H1 (cell line): ENCODE data around the gene C3orf18. TPM values are rescaled to one million over a fixed set of nuclear protein-coding genes. Genes with fewer than 3 reads are reported as not detected.
A peak's percentile ranks its signal among the peaks of the same experiment; 100 is the strongest.

Source experiments
- CTCF ChIA-PET: fragments of 300-600 bp; sonication (Branson Sonifier 250); formaldehyde crosslinking; loops from one replicate; lab custom pipeline; 2021; ENCODE audit not compliant: partially characterized antibody; lab: Charles Lee
- POLR2A ChIA-PET: fragments of 300-600 bp; sonication (Branson Sonifier 250); formaldehyde crosslinking; loops from one replicate; lab custom pipeline; 2021; ENCODE audit warnings: inconsistent platforms; ENCODE audit not compliant: partially characterized antibody; lab: Charles Lee
- DNase-seq, 2 experiments: peaks; one replicate each; pipeline versions ENCODE4 v3.0.0 to v3.0.0-alpha.2; 2010 to 2022; ENCODE audit warnings: low spot score in 2 of 2, low read depth in 1 of 2, mixed read lengths in 1 of 2
- FAIRE-seq: peaks from 2 replicates; lab custom pipeline; 2011; peaks lifted over from hg19 to GRCh38; lab: Jason Lieb, UNC
- H2AFZ ChIP-seq: 2 replicates; pipeline ENCODE4 v1.8.1; 2012; ENCODE audit warnings: low read length, inconsistent platforms
- H2AK5ac ChIP-seq: 2 replicates; pipeline ENCODE4 v1.6.1; 2013; ENCODE audit warnings: low read depth, low read length
- H2BK120ac ChIP-seq: replicated peaks from 2 replicates; pipeline ENCODE3; 2013; ENCODE audit warnings: low read depth, low read length, inconsistent platforms
- H2BK12ac ChIP-seq: 2 replicates; pipeline ENCODE4 v1.6.1; 2013; ENCODE audit warnings: low read depth, low read length
- H2BK15ac ChIP-seq: 2 replicates; pipeline ENCODE4 v1.6.1; 2013; ENCODE audit warnings: low read length
- H2BK20ac ChIP-seq: 2 replicates; pipeline ENCODE4 v1.6.1; 2013; ENCODE audit warnings: low read length
- H2BK5ac ChIP-seq: 2 replicates; pipeline ENCODE4 v1.6.1; 2013; ENCODE audit warnings: low read depth, low read length
- H3K14ac ChIP-seq: 2 replicates; pipeline ENCODE4 v1.6.1; 2013; ENCODE audit warnings: inconsistent platforms; ENCODE audit not compliant: insufficient read length
- H3K18ac ChIP-seq: 2 replicates; pipeline ENCODE4 v1.6.1; 2013; ENCODE audit warnings: low read length; ENCODE audit errors: extremely low read depth
- H3K23ac ChIP-seq: 2 replicates; pipeline ENCODE4 v1.6.1; 2013; ENCODE audit warnings: inconsistent platforms; ENCODE audit not compliant: insufficient read length
- H3K23me2 ChIP-seq: 2 replicates; pipeline ENCODE4 v1.6.1; 2013; ENCODE audit warnings: low read depth, low read length
- H3K27ac ChIP-seq: 2 replicates; pipeline ENCODE4 v1.6.1; 2011; ENCODE audit warnings: low read depth, low read length, inconsistent platforms
- H3K27me3 ChIP-seq, 4 experiments: replicated peaks in 1 of 4; 1 replicate in 1 of 4; 2 replicates in 3 of 4; pipeline versions ENCODE4 v1.6.1 to v1.8.1; 2011 to 2013; ENCODE audit warnings: low read length in 3 of 4, mild to moderate bottlenecking in 3 of 4, inconsistent platforms in 2 of 4, mixed read lengths in 2 of 4, moderate library complexity in 1 of 4; ENCODE audit not compliant: control insufficient read depth in 3 of 4, insufficient read depth in 3 of 4; ENCODE audit errors: extremely low read depth in 1 of 4
- H3K36me3 ChIP-seq, 4 experiments: 2 replicates each; pipeline versions ENCODE4 v1.6.1 to v1.8.1; 2011 to 2013; ENCODE audit warnings: mild to moderate bottlenecking in 4 of 4, low read length in 3 of 4, moderate library complexity in 2 of 4, control low read depth in 1 of 4, inconsistent platforms in 1 of 4; ENCODE audit not compliant: insufficient read depth in 4 of 4, control insufficient read depth in 2 of 4
- H3K4ac ChIP-seq: replicated peaks from 2 replicates; pipeline ENCODE3; 2013; ENCODE audit warnings: low read length, low read depth, mixed read lengths, inconsistent platforms; ENCODE audit not compliant: insufficient read length
- H3K4me1 ChIP-seq, 4 experiments: replicated peaks in 1 of 4; 1 replicate in 1 of 4; 2 replicates in 3 of 4; pipeline versions ENCODE4 v1.6.1 to v1.8.1; 2011 to 2013; ENCODE audit warnings: low read length in 3 of 4, inconsistent platforms in 2 of 4, mixed read lengths in 1 of 4; ENCODE audit not compliant: insufficient read depth in 4 of 4, control insufficient read depth in 3 of 4
- H3K4me2 ChIP-seq, 2 experiments: 2 replicates each; pipeline versions ENCODE4 v1.6.1 to v1.8.1; 2011 to 2013; ENCODE audit warnings: low read depth in 2 of 2, low read length in 2 of 2, control low read depth in 1 of 2, inconsistent platforms in 1 of 2, mild to moderate bottlenecking in 1 of 2; ENCODE audit not compliant: insufficient read depth in 1 of 2
- H3K4me3 ChIP-seq, 4 experiments: fragments of 200-600, 300-600 bp in 1 of 4; sonication (generic), shearing (Covaris generic), sonication (Bioruptor Twin) in 1 of 4; 2 replicates each; pipeline versions ENCODE4 v1.5.1 to v1.8.1; 2011 to 2016; ENCODE audit warnings: low read length in 4 of 4, low read depth in 3 of 4, control low read depth in 2 of 4, inconsistent platforms in 2 of 4, mild to moderate bottlenecking in 2 of 4, mixed read lengths in 1 of 4, moderate library complexity in 1 of 4; ENCODE audit not compliant: insufficient read depth in 2 of 4; ENCODE audit errors: extremely low read depth in 1 of 4
- H3K56ac ChIP-seq: replicated peaks from 2 replicates; pipeline ENCODE3; 2013; ENCODE audit warnings: low read depth, mild to moderate bottlenecking, mixed read lengths, low read length, inconsistent platforms; ENCODE audit not compliant: insufficient read length
- H3K79me1 ChIP-seq: 2 replicates; pipeline ENCODE4 v1.6.1; 2013; ENCODE audit warnings: low read depth, low read length, control low read depth
- H3K79me2 ChIP-seq, 2 experiments: 2 replicates each; pipeline versions ENCODE4 v1.6.1 to v1.8.1; 2012 to 2013; ENCODE audit warnings: low read length in 2 of 2, mild to moderate bottlenecking in 2 of 2, inconsistent platforms in 1 of 2; ENCODE audit not compliant: insufficient read depth in 2 of 2, control insufficient read depth in 1 of 2
- H3K9ac ChIP-seq, 4 experiments: replicated peaks in 1 of 4; 1 replicate in 1 of 4; 2 replicates in 3 of 4; pipeline versions ENCODE4 v1.6.1 to v1.8.1; 2011 to 2013; ENCODE audit warnings: low read depth in 3 of 4, low read length in 3 of 4, control low read depth in 2 of 4, mild to moderate bottlenecking in 2 of 4, moderate library complexity in 2 of 4, inconsistent platforms in 1 of 4; ENCODE audit errors: extremely low read depth in 1 of 4
- H3K9me3 ChIP-seq, 2 experiments: 2 replicates each; pipeline versions ENCODE4 v1.6.1 to v1.8.1; 2012 to 2013; ENCODE audit warnings: mild to moderate bottlenecking in 2 of 2, moderate library complexity in 2 of 2, control low read depth in 1 of 2, inconsistent platforms in 1 of 2, low read depth in 1 of 2, low read length in 1 of 2, mixed read lengths in 1 of 2; ENCODE audit not compliant: insufficient read depth in 2 of 2
- H4K20me1 ChIP-seq, 2 experiments: replicated peaks in 1 of 2; 2 replicates each; pipeline versions ENCODE3 to v1.8.1; 2011 to 2013; ENCODE audit warnings: inconsistent platforms in 2 of 2, low read length in 2 of 2, mild to moderate bottlenecking in 1 of 2; ENCODE audit not compliant: insufficient read depth in 2 of 2, control insufficient read depth in 1 of 2
- H4K5ac ChIP-seq: 2 replicates; pipeline ENCODE4 v1.6.1; 2013; ENCODE audit warnings: low read length, low read depth, mixed read lengths, inconsistent platforms; ENCODE audit not compliant: insufficient read length
- H4K8ac ChIP-seq: 2 replicates; pipeline ENCODE4 v1.8.0; 2013; ENCODE audit warnings: mild to moderate bottlenecking, moderate library complexity, low read length, inconsistent platforms; ENCODE audit not compliant: insufficient read depth; ENCODE audit errors: extremely low read depth
- H4K91ac ChIP-seq: replicated peaks from 2 replicates; pipeline ENCODE3; 2013; ENCODE audit warnings: low read length, mixed read lengths, inconsistent platforms; ENCODE audit not compliant: insufficient read length
- EZH2 ChIP-seq: fragments of 200-600 bp; sonication (generic); IDR thresholded peaks from 2 replicates; pipeline ENCODE4 v1.7.1; 2012; ENCODE audit warnings: low read depth, mild to moderate bottlenecking, moderate library complexity, low read length, inconsistent platforms; ENCODE audit not compliant: severe bottlenecking
- KDM4A ChIP-seq: IDR thresholded peaks from one replicate; pipeline ENCODE4 v1.7.1; 2012; ENCODE audit warnings: low read depth, mild to moderate bottlenecking, moderate library complexity, low read length, inconsistent platforms; ENCODE audit not compliant: severe bottlenecking
- POU5F1 ChIP-seq: IDR thresholded peaks from 2 replicates; pipeline ENCODE4 v1.6.1; 2011; ENCODE audit warnings: low read depth, mild to moderate bottlenecking, low read length, moderate library complexity
- SIX5 ChIP-seq: IDR thresholded peaks from 2 replicates; pipeline ENCODE4 v1.6.1; 2011; ENCODE audit warnings: mild to moderate bottlenecking, low read depth, low read length
- WGBS, 2 experiments: shearing (Covaris generic) in 1 of 2; methylation state at CpG; one replicate each; pipeline versions ENCODE4 v1.1.6 to v1.1.7; 2013 to 2015; ENCODE audit warnings: low lambda C conversion rate in 2 of 2, mixed read lengths in 2 of 2, inconsistent platforms in 1 of 2, low coverage in 1 of 2, missing lambda C conversion rate in 1 of 2; ENCODE audit not compliant: insufficient replicate concordance in 2 of 2, insufficient coverage in 1 of 2, insufficient read length in 1 of 2; ENCODE audit errors: extremely low coverage in 1 of 2, missing lambda C conversion rate in 1 of 2; 5-methylcytosine and 5-hydroxymethylcytosine counted together
- polyA plus RNA-seq, 7 experiments: library from polyadenylated mRNA; depleted of rRNA in 3 of 7; stranded (reverse) in 5 of 7; unstranded in 2 of 7; fragments of >200 nt in 5 of 7; fragments of 200-250 nt in 2 of 7; gene quantifications; 1 replicate in 5 of 7; 2 replicates in 1 of 7; 4 replicates in 1 of 7; pipeline versions ENCODE4 v1.2.1 to v1.2.3, GENCODE V29; 2011 to 2013; ENCODE audit warnings: missing spikeins in 2 of 7, mixed read lengths in 2 of 7
- total RNA-seq: library from RNA; stranded (reverse); fragmentation: NEBNext Ultra II Directional; extraction: Animal tissue kit (Norgen Biotek cat#: 25700); gene quantifications from 2 replicates; pipeline ENCODE4 v1.2.1, GENCODE V29; 2021

Gene C3orf18
- total and polyA plus RNA-seq, 2 of the 8 experiments (the other 6 are each of a cell fraction or from before 2014, with no cell fraction given) = 7.5 to 15.0 TPM

- Histone ChIP-seq H3K36me3 (no peaks in the 10 kb centered on the region), H2BK120ac (no peak overlapping the region), H3K14ac (no peak overlapping the region), H3K27ac (no peak overlapping the region), H3K79me2 (no peaks in the 10 kb centered on the region), H3K9me3 (no peaks in the 10 kb centered on the region), H3K4me1 (peaks cover 2 to 18% (median 9%) of the 10 kb centered on the region in 4 experiments), H3K56ac (no peak overlapping the region), H2AK5ac (0 out of 2 replicates have a peak overlapping the region, but pooled peaks have one; percentile 5), H4K91ac (peak overlapping the region; percentile 32), H3K9ac (no peak overlapping the region), H3K4me2 (no peak overlapping the region), H2AFZ (no peak overlapping the region), H2BK5ac (no peak overlapping the region; the same call in 1 of the 2 replicates), H4K20me1 (no peaks in the 10 kb centered on the region), H3K18ac (peak overlapping the region; percentile 78), H3K23me2 (peaks cover 1% of the 10 kb centered on the region; the same call in 1 of the 2 replicates), H4K8ac (no peak overlapping the region), H3K79me1 (no peaks in the 10 kb centered on the region), H3K27me3 (peaks cover 0 to 15% (median 14%) of the 10 kb centered on the region in 4 experiments; a peak in 5 of 7 replicates), H4K5ac (no peak overlapping the region), H2BK20ac (no peak overlapping the region; the same call in 1 of the 2 replicates), H3K23ac (no peak overlapping the region), H3K4ac (no peak overlapping the region), H3K4me3 (no peak overlapping the region), H2BK15ac (0 out of 2 replicates have a peak overlapping the region, but pooled peaks have one; percentile 46), H2BK12ac (peak overlapping the region; percentile 50; the same call in 1 of the 2 replicates)
- ChIA-PET POLR2A (interaction anchor here (0.6 to 1.4 kb wide), 3 partner anchors 17 to 87 kb away, joined by 3 read pairs; partner anchors contain the start of gene CACNA2D2), CTCF (interaction anchor here (0.6 to 24.6 kb wide), 12 partner anchors 9 to 232 kb away, joined by 3 to 473 read pairs (median 6); no protein-coding TSS in a partner anchor)
- no peak for DNase-seq
- TF ChIP-seq KDM4A = no peak
- TF ChIP-seq SIX5 = no peak
- no peak for TF ChIP-seq POU5F1
- TF ChIP-seq EZH2 = no peak
- WGBS, 2 experiments = 88% methylated on average over 9 of the region's 9 CpGs; no CpG with 5 or more reads in 1 of the 2 experiments
- FAIRE-seq = no peak
These were observed 33.6 kb downstream of the C3orf18 start for GRCh38 chr3:50533807-50534461.
